22Rv1 (cell line): ENCODE measurements around the gene U2AF2.
"Not testable (repeated sequence)": the region's sequence is repeated elsewhere in the genome, so short reads cannot be mapped to it uniquely, and the experiment has no call there.

ENCODE experiments used
- H3K27ac ChIP-seq: fragments of 450-650 bp; 2 replicates; pipeline ENCODE4 v1.5.1; 2017
- CTCF ChIP-seq: fragments of 450-650 bp; IDR thresholded peaks from 2 replicates; pipeline ENCODE4 v1.5.1; 2017; ENCODE audit warnings: mild to moderate bottlenecking
- ZFX ChIP-seq: fragments of 450-650 bp; IDR thresholded peaks from 2 replicates; pipeline ENCODE4 v1.6.1; 2017; ENCODE audit warnings: antibody characterized with exemption, borderline replicate concordance

Gene U2AF2

GRCh38 chr19:55705972-55706371, 51.1 kb downstream of the U2AF2 start:
- no peak overlapping the region for H3K27ac ChIP-seq
- TF ChIP-seq ZFX (no peak), CTCF (no peak)

GRCh38 chr19:55711719-55712118, 56.9 kb downstream of the U2AF2 start:
- TF ChIP-seq ZFX (no peak), CTCF (no peak)
- H3K27ac ChIP-seq: no peak overlapping the region

- no peak overlapping the region for H3K27ac ChIP-seq
- TF ChIP-seq CTCF (no peak), ZFX (no peak)
Observed at GRCh38 chr19:55712804-55713631, 58.2 kb downstream of the U2AF2 start.

GRCh38 chr19:55716531-55716930, 61.7 kb downstream of the U2AF2 start:
- no peak for TF ChIP-seq CTCF
- no peak for TF ChIP-seq ZFX
- H3K27ac ChIP-seq: no peak overlapping the region

- TF ChIP-seq ZFX: no peak
- TF ChIP-seq CTCF: no peak
- no peak overlapping the region for H3K27ac ChIP-seq
Observed at GRCh38 chr19:55717251-55717650, 62.4 kb downstream of the U2AF2 start.

- H3K27ac ChIP-seq: not testable (repeated sequence)
Observed at GRCh38 chr19:55717879-55718711, 63.3 kb downstream of the U2AF2 start.

- TF ChIP-seq ZFX (no peak), CTCF (no peak)
- no peak overlapping the region for H3K27ac ChIP-seq
Observed at GRCh38 chr19:55720214-55720746, 65.4 kb downstream of the U2AF2 start.
